ENCODE data around the gene FN1. TPM values are rescaled to one million over a fixed set of nuclear protein-coding genes. Genes with fewer than 3 reads are reported as not detected.

Gene FN1
- total and polyA plus RNA-seq, 2 of the 8 experiments (the other 6 are each of a cell fraction or from before 2014, with no cell fraction given), result 42.9 to 109 TPM

- Histone ChIP-seq H3K4me2 (ENCODE audit: insufficient read depth in 1 of 2, low read depth in 2 of 2, low read length in 2 of 2) (no peak overlapping the region), H3K23me2 (ENCODE audit: low read depth, low read length) (no peaks in the 10 kb centered on the region), H3K23ac (ENCODE audit: insufficient read length) (no peak overlapping the region), H3K79me2 (ENCODE audit: control insufficient read depth in 1 of 2, insufficient read depth in 2 of 2, low read length in 2 of 2) (no peaks in the 10 kb centered on the region), H4K8ac (ENCODE audit: extremely low read depth, insufficient read depth, low read length) (no peak overlapping the region), H3K9me3 (ENCODE audit: insufficient read depth in 2 of 2, low read depth in 1 of 2, low read length in 1 of 2) (no peaks in the 10 kb centered on the region), H4K20me1 (replicated peaks in 1 of 2; ENCODE audit: control insufficient read depth in 1 of 2, insufficient read depth in 2 of 2, low read length in 2 of 2) (no peaks in the 10 kb centered on the region), H2AK5ac (ENCODE audit: low read depth, low read length) (no peak overlapping the region), H2AFZ (ENCODE audit: low read length) (no peak overlapping the region), H4K5ac (ENCODE audit: insufficient read length, low read depth, low read length) (no peak overlapping the region), H2BK12ac (ENCODE audit: low read depth, low read length) (no peak overlapping the region), H2BK15ac (ENCODE audit: low read length) (no peak overlapping the region), H3K27me3 (replicated peaks in 1 of 4; ENCODE audit: control insufficient read depth in 3 of 4, extremely low read depth in 1 of 4, insufficient read depth in 3 of 4, low read length in 3 of 4) (no peaks in the 10 kb centered on the region), H3K56ac (replicated peaks; ENCODE audit: insufficient read length, low read depth, low read length) (no peak overlapping the region), H3K14ac (ENCODE audit: insufficient read length) (no peak overlapping the region), H2BK20ac (ENCODE audit: low read length) (no peak overlapping the region), H4K91ac (replicated peaks; ENCODE audit: insufficient read length, low read length) (no peak overlapping the region), H3K4me1 (replicated peaks in 1 of 4; ENCODE audit: control insufficient read depth in 3 of 4, insufficient read depth in 4 of 4, low read length in 3 of 4) (no peaks in the 10 kb centered on the region), H3K27ac (ENCODE audit: low read depth, low read length) (no peak overlapping the region), H3K36me3 (ENCODE audit: control insufficient read depth in 2 of 4, insufficient read depth in 4 of 4, low read length in 3 of 4) (no peaks in the 10 kb centered on the region), H3K79me1 (ENCODE audit: low read depth, low read length) (no peaks in the 10 kb centered on the region), H3K18ac (ENCODE audit: extremely low read depth, low read length) (no peak overlapping the region), H3K9ac (replicated peaks in 1 of 4; ENCODE audit: extremely low read depth in 1 of 4, low read depth in 3 of 4, low read length in 3 of 4) (no peak overlapping the region), H2BK5ac (ENCODE audit: low read depth, low read length) (no peak overlapping the region), H3K4me3 (ENCODE audit: extremely low read depth in 1 of 4, insufficient read depth in 2 of 4, low read depth in 3 of 4, low read length in 4 of 4) (no peak overlapping the region), H2BK120ac (replicated peaks; ENCODE audit: low read depth, low read length) (no peak overlapping the region), H3K4ac (replicated peaks; ENCODE audit: insufficient read length, low read depth, low read length) (no peak overlapping the region)
- FAIRE-seq, result no peak
- ChIA-PET CTCF (ENCODE audit: partially characterized antibody) (no interaction called here), POLR2A (ENCODE audit: partially characterized antibody) (no interaction called here)
- no peak for DNase-seq (ENCODE audit: low read depth in 1 of 2, low spot score in 2 of 2)
- WGBS, 2 experiments (ENCODE audit: extremely low coverage in 1 of 2, insufficient coverage in 1 of 2, insufficient read length in 1 of 2, insufficient replicate concordance in 2 of 2, low coverage in 1 of 2, low lambda C conversion rate in 2 of 2, missing lambda C conversion rate in 1 of 2), result 83% methylated on average over 2 of the region's 2 CpGs; no CpG with 5 or more reads in 1 of the 2 experiments
- no peak for TF ChIP-seq CREB1 (IDR thresholded peaks at IDR 0.05)
- no peak for TF ChIP-seq NANOG (IDR thresholded peaks at IDR 0.05; ENCODE audit: insufficient read depth, low read depth, low read length, poor library complexity, severe bottlenecking)
- TF ChIP-seq MAFK (IDR thresholded peaks at IDR 0.05; ENCODE audit: low read depth, low read length), result no peak
- TF ChIP-seq ATF3 (IDR thresholded peaks at IDR 0.05; ENCODE audit: insufficient read depth, low read depth, low read length), result no peak
- no peak for TF ChIP-seq SP2 (IDR thresholded peaks at IDR 0.05; ENCODE audit: low read length)
These were observed 43.3 kb upstream of the FN1 start for GRCh38 chr2:215479121-215479520.
